HEK293 (cell line): Measurements from ENCODE around the gene OR7C1.
"Not testable (repeated sequence)": the region's sequence is repeated elsewhere in the genome, so short reads cannot be mapped to it uniquely, and the experiment has no call there.

ENCODE experiments used
- CTCF ChIP-seq: fragments of 450-650 bp; formaldehyde crosslinking; IDR thresholded peaks from 2 replicates; pipeline ENCODE4 v1.5.1; 2016; ENCODE audit warnings: missing biosample characterization, missing genetic modification characterization
- ELK4 ChIP-seq: IDR thresholded peaks from 2 replicates; pipeline ENCODE4 v1.6.1; 2011; ENCODE audit warnings: mild to moderate bottlenecking, low read depth, low read length, borderline replicate concordance
- GLIS2 ChIP-seq: fragments of 450-650 bp; formaldehyde crosslinking; IDR thresholded peaks from 2 replicates; pipeline ENCODE4 v1.5.1; 2016; ENCODE audit warnings: missing biosample characterization, missing genetic modification characterization
- REST ChIP-seq: fragments of 450-650 bp; formaldehyde crosslinking; IDR thresholded peaks from 2 replicates; pipeline ENCODE4 v1.5.1; 2016; ENCODE audit warnings: missing biosample characterization, missing genetic modification characterization
- ZNF10 ChIP-seq: fragments of 450-650 bp; formaldehyde crosslinking; IDR thresholded peaks from 2 replicates; pipeline ENCODE4 v1.5.1; 2017; ENCODE audit warnings: missing biosample characterization, missing genetic modification characterization
- ZNF16 ChIP-seq: fragments of 450-650 bp; formaldehyde crosslinking; IDR thresholded peaks from 2 replicates; pipeline ENCODE4 v1.5.1; 2016; ENCODE audit warnings: low read depth, missing biosample characterization, missing genetic modification characterization
- ZNF169 ChIP-seq: fragments of 450-650 bp; formaldehyde crosslinking; IDR thresholded peaks from 2 replicates; pipeline ENCODE4 v1.5.1; 2016; ENCODE audit warnings: missing biosample characterization, missing genetic modification characterization
- ZNF280D ChIP-seq: fragments of 450-650 bp; formaldehyde crosslinking; IDR thresholded peaks from 2 replicates; pipeline ENCODE4 v1.5.1; 2016; ENCODE audit warnings: missing biosample characterization, missing genetic modification characterization
- ZNF366 ChIP-seq: fragments of 450-650 bp; formaldehyde crosslinking; conservative IDR thresholded peaks from 2 replicates; pipeline ENCODE4 v1.5.1; 2016; ENCODE audit warnings: missing biosample characterization, missing genetic modification characterization
- ZNF530 ChIP-seq: fragments of 450-650 bp; formaldehyde crosslinking; IDR thresholded peaks from 2 replicates; pipeline ENCODE4 v1.5.1; 2016; ENCODE audit warnings: low read depth, missing biosample characterization, missing genetic modification characterization
- ZNF580 ChIP-seq: fragments of 450-650 bp; formaldehyde crosslinking; IDR thresholded peaks from 2 replicates; pipeline ENCODE4 v1.5.1; 2016; ENCODE audit warnings: missing biosample characterization, missing genetic modification characterization
- ZNF623 ChIP-seq: fragments of 450-650 bp; formaldehyde crosslinking; IDR thresholded peaks from 2 replicates; pipeline ENCODE4 v1.5.1; 2016; ENCODE audit warnings: missing biosample characterization, missing genetic modification characterization
- ZNF645 ChIP-seq: fragments of 450-650 bp; formaldehyde crosslinking; IDR thresholded peaks from 2 replicates; pipeline ENCODE4; 2016; ENCODE audit warnings: missing biosample characterization, missing genetic modification characterization
- ZNF792 ChIP-seq: fragments of 450-650 bp; formaldehyde crosslinking; IDR thresholded peaks from 2 replicates; pipeline ENCODE4 v1.5.1; 2016; ENCODE audit warnings: missing biosample characterization, missing genetic modification characterization

GRCh38 chr19:14784730-14785101 lies 50.3 kb downstream of the OR7C1 start:
- not testable (repeated sequence) for TF ChIP-seq CTCF (tag by site-specific recombination); ZNF16 (tag by site-specific recombination); ZNF280D (tag by site-specific recombination); ZNF580 (tag by site-specific recombination); ZNF366; ZNF623 (tag by site-specific recombination); ELK4; ZNF530 (tag by site-specific recombination); GLIS2 (tag by site-specific recombination); ZNF169 (tag by site-specific recombination); ZNF645; REST (tag by site-specific recombination); ZNF10; ZNF792 (tag by site-specific recombination)
